H7 (cell line): ENCODE measurements around the gene LILRB4. TPM values are rescaled to one million over a fixed set of nuclear protein-coding genes. Genes with fewer than 3 reads are reported as not detected.
A peak's percentile ranks its signal among the peaks of the same experiment; 100 is the strongest.
"Not testable (repeated sequence)": the region's sequence is repeated elsewhere in the genome, so short reads cannot be mapped to it uniquely, and the experiment has no call there.

Experiments
- DNase-seq: peaks from one replicate; pipeline ENCODE4 v3.0.0; 2012
- H3K27me3 ChIP-seq: 2 replicates; pipeline ENCODE4 v1.6.0; 2011; ENCODE audit warnings: mild to moderate bottlenecking, low read length; ENCODE audit not compliant: control insufficient read depth, insufficient read depth
- H3K36me3 ChIP-seq: replicated peaks from 2 replicates; pipeline ENCODE4 v1.5.1; 2011; ENCODE audit warnings: low read length; ENCODE audit not compliant: control insufficient read depth, insufficient read depth
- H3K4me3 ChIP-seq: 2 replicates; pipeline ENCODE4 v1.5.1; 2011; ENCODE audit warnings: low read depth, mild to moderate bottlenecking, control low read depth, low read length, moderate library complexity; ENCODE audit not compliant: insufficient read depth
- total RNA-seq: library from RNA; depleted of rRNA; stranded (reverse); fragments of >200 nt; shearing (Covaris generic); gene quantifications from 2 replicates; pipeline ENCODE4 v1.2.3, GENCODE V29; 2014

Gene LILRB4
- total RNA-seq, 1 experiment from 2014 or later: not detected

DNA sequence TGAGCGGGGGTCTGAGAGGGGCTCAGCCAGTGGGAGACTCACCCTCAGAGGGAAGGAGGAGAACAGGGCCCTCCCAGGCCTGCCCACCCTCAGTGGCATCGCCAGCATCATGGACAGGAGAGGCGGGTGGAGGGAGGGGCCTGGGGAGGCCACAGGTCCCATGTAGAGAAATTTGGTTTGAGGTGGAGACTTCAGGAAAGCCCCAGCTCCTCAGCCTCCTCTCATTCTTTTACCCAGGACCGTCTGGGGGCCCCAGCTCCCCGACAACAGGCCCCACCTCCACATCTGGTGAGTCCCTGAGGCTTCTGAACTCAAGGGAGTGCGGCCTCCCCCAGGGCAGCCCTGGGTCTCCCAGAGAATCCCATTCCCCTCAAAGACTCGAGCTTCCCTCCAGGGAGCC is 29.4 kb upstream of the LILRB4 start:
- Histone ChIP-seq H3K4me3 (no peak overlapping the region), H3K36me3 (no peaks in the 10 kb centered on the region), H3K27me3 (no peaks in the 10 kb centered on the region)
- DNase-seq: no peak

DNA sequence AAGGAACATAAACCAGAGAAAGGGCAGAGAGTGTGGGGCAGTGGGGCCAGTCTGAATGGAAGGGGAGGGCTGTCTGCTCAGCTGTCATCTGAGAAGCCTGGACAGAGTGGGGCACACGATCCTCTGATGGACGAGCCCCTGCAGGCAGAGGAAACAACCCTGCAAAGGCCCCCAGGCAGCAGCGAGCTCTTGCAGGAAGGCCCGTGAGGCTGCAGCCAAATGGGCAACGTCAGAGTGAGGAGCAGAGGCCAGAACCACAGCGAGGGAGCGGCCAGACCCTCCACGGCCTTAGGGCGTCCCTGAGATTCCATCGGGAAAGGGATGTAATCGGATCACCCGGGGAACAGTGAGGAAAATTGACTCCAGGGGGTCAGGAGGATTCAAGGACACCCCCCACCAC is 26.7 kb upstream of the LILRB4 start:
- not testable (repeated sequence) for H3K36me3 ChIP-seq, H3K27me3 ChIP-seq, H3K4me3 ChIP-seq, DNase-seq

DNA sequence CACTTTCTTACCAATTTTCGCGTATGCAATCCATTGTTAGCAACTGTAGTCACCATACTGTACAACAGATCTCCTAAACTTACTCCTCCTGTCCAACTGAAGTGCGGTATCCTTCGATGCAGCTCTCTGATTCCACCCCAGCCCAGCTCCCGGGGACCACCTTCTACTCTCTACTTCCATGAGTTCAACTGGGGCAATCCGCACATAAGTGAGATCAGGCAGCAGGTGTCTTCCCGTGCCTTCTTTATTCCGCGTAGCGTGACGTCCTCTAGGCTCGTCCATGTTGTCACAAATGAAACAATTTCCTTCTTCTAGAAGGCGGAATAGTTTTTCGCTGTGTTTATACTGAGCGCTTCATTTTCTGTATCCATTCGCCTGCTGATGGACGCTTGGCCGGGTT is 24.1 kb upstream of the LILRB4 start:
- no peak for DNase-seq
- no peaks in the 10 kb centered on the region for H3K36me3 ChIP-seq

DNA sequence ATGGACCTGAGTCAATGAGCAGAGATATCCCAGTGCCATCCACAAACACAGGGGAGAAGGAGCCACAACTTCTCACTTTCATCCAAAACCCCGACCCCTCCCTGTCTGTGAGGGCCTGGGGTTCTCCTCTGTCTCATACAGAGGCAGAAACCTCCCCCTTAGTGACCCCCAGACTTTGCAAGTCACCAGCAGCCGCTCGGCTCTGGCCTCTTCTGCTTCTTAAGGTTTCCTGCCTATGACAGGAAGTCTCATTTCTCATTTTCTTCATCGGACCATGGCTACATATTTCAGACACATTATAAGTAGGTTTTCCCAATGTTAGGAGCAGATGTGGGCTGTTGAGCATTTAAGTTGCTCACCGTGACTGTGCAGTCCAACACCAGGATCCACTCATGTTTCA is 19.8 kb upstream of the LILRB4 start:
- H3K36me3 ChIP-seq, DNase-seq: not testable (repeated sequence)

More for the DNA sequence above, 24.1 kb upstream of the LILRB4 start:
- no peaks in the 10 kb centered on the region for H3K27me3 ChIP-seq
- H3K4me3 ChIP-seq: no peak overlapping the region

DNA sequence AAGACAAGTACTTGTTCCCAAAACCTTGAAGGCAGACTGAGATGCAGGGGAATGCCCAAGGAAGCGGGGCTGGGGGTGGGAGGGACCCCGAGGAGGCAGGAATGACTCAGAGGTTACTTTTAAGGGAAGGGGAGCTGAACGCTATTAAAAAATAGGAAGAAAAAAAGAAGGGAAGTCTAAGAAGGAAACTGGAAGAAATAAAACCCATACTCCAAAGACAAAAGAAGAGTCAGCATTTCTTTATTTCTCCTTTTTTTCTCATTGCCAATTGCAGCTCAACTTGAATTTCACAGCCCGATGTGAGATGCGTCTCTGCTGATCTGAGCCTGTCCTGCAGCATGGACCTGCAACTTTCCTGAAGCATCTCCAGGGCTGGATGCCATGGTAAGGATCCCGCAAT is 19.2 kb upstream of the LILRB4 start:
- not testable (repeated sequence) for H3K4me3 ChIP-seq, H3K27me3 ChIP-seq, H3K36me3 ChIP-seq, DNase-seq

More for the DNA sequence above, 19.8 kb upstream of the LILRB4 start:
- not testable (repeated sequence) for H3K4me3 ChIP-seq, H3K27me3 ChIP-seq

DNA sequence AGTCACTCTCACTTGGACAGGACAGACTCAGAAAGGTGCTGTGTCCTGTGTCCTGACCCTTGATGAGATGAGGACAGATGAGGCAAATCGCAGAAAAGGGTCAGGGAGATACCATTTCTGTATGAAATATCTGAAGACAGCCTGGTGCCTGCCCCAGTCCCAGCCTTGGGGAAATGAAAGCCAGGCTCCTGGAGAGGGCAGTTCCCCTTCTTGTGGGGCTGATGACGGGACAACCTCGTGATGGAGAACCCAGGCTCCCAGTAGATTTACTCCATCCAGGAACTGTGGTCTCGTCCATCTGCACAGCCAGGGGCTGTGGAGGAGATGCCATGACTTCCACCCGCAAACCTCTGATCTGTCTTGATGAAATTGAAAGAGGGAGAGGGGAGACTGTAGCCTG is 18.7 kb upstream of the LILRB4 start:
- DNase-seq: no peak
- H3K4me3 ChIP-seq: no peak overlapping the region

DNA sequence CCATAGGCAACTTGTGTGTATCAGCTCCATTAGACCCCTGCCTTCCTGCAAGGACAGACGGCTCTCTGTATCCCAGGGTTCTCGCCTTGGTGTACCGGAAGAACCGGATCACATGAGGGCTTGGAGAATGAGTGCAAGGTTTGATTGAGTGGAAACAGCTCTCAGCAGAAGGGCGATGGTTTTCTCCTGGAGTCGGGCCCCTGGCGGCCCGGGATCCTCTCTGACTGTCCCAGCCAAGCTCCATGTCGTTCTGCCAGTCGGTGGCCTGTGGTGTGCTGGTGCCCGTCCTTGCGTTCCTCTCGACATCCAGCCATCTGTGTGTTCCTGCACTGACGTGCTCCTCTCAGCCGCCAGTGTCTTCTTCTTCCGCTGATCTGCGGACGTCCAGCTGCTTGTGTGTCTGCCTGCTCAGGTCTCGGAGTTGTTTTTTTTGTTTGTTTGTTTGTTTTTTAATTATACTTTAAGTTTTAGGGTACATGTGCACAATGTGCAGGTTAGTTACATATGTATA is 16.4 kb upstream of the LILRB4 start:
- Histone ChIP-seq H3K4me3 (no peak overlapping the region), H3K36me3 (no peaks in the 10 kb centered on the region), H3K27me3 (no peaks in the 10 kb centered on the region)
- DNase-seq: no peak

More for the DNA sequence above, 18.7 kb upstream of the LILRB4 start:
- H3K36me3 ChIP-seq: no peaks in the 10 kb centered on the region
- H3K27me3 ChIP-seq: no peaks in the 10 kb centered on the region

DNA sequence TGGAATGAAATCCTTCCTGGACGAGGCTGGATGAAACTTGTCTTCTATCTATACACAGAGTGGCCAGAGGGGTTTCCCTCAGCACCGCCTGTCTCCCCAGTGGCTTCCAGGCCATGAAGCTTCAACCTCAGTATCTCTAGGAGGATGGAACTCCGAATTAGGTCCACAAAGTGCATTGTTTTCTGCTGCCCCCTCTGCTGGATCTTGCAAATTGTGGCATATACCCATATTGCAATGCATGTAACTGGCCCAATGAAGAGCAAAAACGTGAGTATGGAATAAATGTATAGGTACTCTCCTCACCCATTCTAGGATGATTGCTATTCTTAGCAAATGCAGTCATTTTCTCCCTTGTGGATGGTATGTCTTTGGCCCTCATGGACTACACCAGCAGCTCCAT is 14.7 kb upstream of the LILRB4 start:
- H3K36me3 ChIP-seq: no peaks in the 10 kb centered on the region
- no peaks in the 10 kb centered on the region for H3K27me3 ChIP-seq
- no peak for DNase-seq
- no peak overlapping the region for H3K4me3 ChIP-seq

DNA sequence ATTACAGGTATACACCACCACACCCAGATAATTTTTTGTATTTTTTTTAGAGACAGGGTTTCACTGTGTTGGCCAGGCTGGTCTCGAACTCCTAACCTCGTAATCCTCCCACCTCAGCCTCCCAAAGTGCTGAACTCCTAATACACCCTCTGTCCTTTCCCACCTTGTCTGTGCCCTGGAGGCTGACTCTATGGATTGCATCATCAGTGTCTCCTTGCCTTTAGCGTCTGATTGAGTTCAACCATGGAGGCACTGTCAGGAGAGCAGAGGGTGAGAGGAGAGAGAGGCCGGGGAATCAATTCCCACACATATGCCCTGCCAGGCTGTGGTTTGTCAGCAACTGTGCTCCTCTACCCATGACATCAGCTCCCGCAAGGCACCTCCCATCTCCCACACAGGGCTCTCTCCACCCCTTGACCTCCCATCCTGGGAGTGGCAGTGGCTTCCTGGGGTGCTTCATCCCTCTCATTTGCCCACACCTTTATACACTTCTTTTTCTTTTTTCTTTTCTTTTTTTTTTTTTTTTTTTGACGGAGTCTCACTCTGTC is 12.6 kb upstream of the LILRB4 start:
- DNase-seq: no peak
- no peak overlapping the region for H3K4me3 ChIP-seq
- no peaks in the 10 kb centered on the region for H3K27me3 ChIP-seq
- H3K36me3 ChIP-seq: no peaks in the 10 kb centered on the region

DNA sequence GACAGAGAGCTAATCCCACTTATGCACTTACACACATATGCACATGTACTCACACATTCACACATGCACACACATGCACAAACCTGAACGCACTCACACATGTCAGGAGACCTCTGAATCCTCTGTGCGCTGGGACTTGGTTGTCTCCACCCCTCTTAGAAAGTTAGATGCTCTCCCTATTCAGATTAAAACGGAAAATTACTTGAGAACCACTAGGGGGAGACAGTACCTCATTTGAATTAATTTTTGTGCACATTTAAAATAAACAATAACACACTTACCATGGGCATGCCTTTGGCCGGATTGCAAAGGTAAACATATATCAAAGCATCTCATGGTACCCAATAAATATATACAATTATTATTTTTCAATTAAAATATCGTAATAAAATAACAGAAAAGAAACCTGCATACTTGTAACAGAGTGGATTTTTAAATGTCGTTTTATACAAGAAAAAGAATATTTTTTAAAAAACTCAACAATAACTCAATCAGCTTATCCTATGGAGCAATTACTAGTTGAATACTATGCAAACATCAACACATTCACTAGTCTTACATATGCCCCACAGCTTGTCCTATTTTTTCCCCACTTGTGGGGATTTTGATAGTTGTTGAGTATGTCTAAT is 9.5 kb upstream of the LILRB4 start:
- no peak overlapping the region for H3K4me3 ChIP-seq
- no peaks in the 10 kb centered on the region for H3K36me3 ChIP-seq
- H3K27me3 ChIP-seq: no peaks in the 10 kb centered on the region
- DNase-seq: peak; percentile 45

DNA sequence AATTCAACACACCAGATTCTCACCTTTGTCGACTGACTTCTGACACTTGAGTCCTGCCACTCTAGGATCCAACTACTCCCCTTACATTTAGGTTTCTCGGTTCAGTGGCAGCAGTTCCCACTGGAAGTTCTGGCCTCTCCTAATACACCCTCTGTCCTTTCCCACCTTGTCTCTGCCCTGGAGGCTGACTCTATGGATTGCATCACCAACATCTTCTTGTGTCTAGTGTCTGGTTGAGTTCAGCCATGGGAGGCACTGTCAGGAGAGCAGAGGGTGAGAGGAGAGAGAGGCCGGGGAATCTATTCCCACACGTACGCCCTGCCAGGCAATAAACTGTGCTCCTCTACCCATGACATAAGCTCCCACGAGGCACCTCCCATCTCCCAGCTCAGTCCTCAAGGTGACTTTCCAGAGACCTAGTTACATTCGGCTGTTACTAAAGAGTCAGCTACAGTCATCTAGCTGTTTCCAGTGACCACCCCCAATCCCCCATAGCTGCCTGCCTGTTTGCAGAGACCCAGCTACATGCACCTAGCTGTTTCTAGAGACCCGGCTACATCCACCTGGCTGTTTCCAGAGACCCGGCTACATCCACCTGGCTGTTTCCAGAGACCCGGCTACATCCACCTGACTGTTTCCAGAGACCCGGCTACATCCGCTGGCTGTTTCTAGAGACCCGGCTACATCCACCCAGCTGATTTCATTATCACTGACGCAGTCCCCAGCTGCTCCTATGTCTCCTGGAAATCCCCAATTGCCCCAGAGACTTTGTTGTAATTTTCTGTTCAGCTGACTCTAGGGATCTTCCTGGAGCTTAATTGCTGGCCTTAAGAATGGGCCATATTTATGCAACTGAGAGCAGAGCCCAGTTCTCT is 8.1 kb upstream of the LILRB4 start:
- no peaks in the 10 kb centered on the region for H3K36me3 ChIP-seq
- no peak overlapping the region for H3K4me3 ChIP-seq
- no peaks in the 10 kb centered on the region for H3K27me3 ChIP-seq
- no peak for DNase-seq

DNA sequence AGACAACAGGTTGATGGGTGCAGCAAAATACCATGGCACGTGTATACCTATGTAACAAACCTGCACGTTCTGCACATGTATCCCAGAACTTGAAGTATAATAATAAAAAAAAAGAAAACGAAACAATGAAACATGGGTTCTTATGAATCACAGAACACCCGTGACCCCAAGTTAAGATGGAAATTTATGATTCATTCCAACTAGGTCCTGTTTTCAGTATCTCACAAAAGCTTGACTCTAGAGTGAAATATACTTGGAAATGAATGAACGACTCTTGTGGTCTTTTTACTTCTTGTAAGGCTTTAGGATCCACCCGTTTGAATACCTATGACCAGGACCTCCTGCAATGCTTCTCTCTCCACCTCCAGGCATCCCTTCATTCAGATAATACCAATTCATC is 3.5 kb upstream of the LILRB4 start:
- no peaks in the 10 kb centered on the region for H3K27me3 ChIP-seq
- no peak for DNase-seq
- no peak overlapping the region for H3K4me3 ChIP-seq
- H3K36me3 ChIP-seq: no peaks in the 10 kb centered on the region

DNA sequence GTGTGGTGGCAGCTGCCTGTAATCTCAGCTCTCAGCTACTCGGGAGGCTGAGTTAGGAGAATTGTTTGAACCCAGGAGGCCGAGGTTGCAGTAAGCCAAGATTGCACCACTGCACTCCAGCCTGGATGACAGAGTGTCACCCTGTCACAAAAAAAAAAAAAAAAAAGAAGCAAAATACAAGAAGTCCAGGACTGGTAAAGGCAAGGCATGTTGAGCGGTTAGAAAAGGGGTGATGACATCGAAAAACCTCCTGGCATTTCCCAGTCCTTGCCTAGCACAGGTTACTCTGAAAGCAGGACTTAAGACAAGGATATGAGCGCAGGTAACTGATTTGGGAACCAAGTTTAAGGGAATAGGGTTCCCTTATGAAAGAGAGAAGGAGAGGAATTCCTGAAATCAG is 2.5 kb upstream of the LILRB4 start:
- no peak for DNase-seq
- no peak overlapping the region for H3K4me3 ChIP-seq
- no peaks in the 10 kb centered on the region for H3K36me3 ChIP-seq
- no peaks in the 10 kb centered on the region for H3K27me3 ChIP-seq

DNA sequence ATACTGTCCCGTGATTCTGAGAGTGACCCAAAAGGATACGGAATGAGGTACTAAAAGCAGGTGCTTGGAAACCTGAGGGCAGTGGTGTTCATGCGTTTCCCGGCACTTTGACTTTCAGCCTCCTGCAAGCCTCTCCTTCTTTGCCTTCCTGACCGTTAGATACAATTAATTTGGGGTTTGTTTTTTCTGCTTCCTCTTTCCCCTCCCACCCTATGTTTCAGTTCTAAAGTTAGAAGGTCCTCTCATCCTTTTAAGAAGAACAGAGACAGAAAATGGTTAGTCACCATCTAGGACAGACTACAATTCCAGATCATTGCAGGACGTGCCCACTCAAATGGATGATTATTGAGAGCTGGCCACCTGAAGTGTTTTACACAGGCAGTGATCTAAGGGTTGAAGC is 1.8 kb upstream of the LILRB4 start:
- no peak for DNase-seq
- Histone ChIP-seq H3K4me3 (no peak overlapping the region), H3K27me3 (no peaks in the 10 kb centered on the region), H3K36me3 (no peaks in the 10 kb centered on the region)
